T47D (cell line): ENCODE measurements around the gene DLG2.

ENCODE experiments used
- DNase-seq, 2 experiments: peaks; one replicate each; pipeline versions ENCODE4 v3.0.0 to v3.0.0-alpha.2; 2011 to 2012; ENCODE audit warnings: low read depth in 1 of 2, low spot score in 1 of 2
- JUND ChIP-seq: IDR thresholded peaks from 2 replicates; pipeline ENCODE4 v1.6.1; 2012; ENCODE audit warnings: low read depth
- in situ Hi-C: cut with HindIII; loops from 2 replicates; pipeline ENCODE4 v1.10.0; 2016; ENCODE audit warnings: low sequenced_read_pairs, low pct_unique_long_range_greater_than_20kb

The DLG2 gene

GRCh38 chr11:84543367-84544159, 1083.6 kb downstream of the DLG2 start:
- TF ChIP-seq JUND, result no peak
- in situ Hi-C loops, result no loop called here
- DNase-seq, result no peak

GRCh38 chr11:84541731-84542340, 1085.3 kb downstream of the DLG2 start:
- TF ChIP-seq JUND, result no peak
- in situ Hi-C loops, result no loop called here
- DNase-seq, result no peak

- in situ Hi-C loops, result no loop called here
- TF ChIP-seq JUND, result no peak
- no peak for DNase-seq
Observed at GRCh38 chr11:84536456-84536855, 1090.7 kb downstream of the DLG2 start.

- DNase-seq, result no peak
- in situ Hi-C loops, result no loop called here
- no peak for TF ChIP-seq JUND
Observed at GRCh38 chr11:84532364-84532763, 1094.8 kb downstream of the DLG2 start.

GRCh38 chr11:84526250-84526649, 1100.9 kb downstream of the DLG2 start:
- peak in 1 of 2 experiments; percentile 42 for DNase-seq
- in situ Hi-C loops, result no loop called here
- no peak for TF ChIP-seq JUND

GRCh38 chr11:84524422-84525051, 1102.6 kb downstream of the DLG2 start:
- peak; percentile 35 to 60 for DNase-seq
- in situ Hi-C loops, result no loop called here
- no peak for TF ChIP-seq JUND

GRCh38 chr11:84522331-84522730, 1104.8 kb downstream of the DLG2 start:
- no peak for TF ChIP-seq JUND
- no peak for DNase-seq
- in situ Hi-C loops, result no loop called here

GRCh38 chr11:84518631-84519183, 1108.4 kb downstream of the DLG2 start:
- no peak for DNase-seq
- in situ Hi-C loops, result no loop called here
- TF ChIP-seq JUND, result no peak

GRCh38 chr11:84514436-84514835, 1112.7 kb downstream of the DLG2 start:
- in situ Hi-C loops, result no loop called here
- no peak for TF ChIP-seq JUND
- no peak for DNase-seq

- TF ChIP-seq JUND, result no peak
- in situ Hi-C loops, result no loop called here
- DNase-seq, result no peak
Observed at GRCh38 chr11:84503503-84503902, 1123.6 kb downstream of the DLG2 start.

- DNase-seq, result no peak
- in situ Hi-C loops, result no loop called here
- no peak for TF ChIP-seq JUND
Observed at GRCh38 chr11:84501750-84502149, 1125.4 kb downstream of the DLG2 start.

GRCh38 chr11:84497981-84498411, 1129.1 kb downstream of the DLG2 start:
- DNase-seq, result no peak
- in situ Hi-C loops, result no loop called here
- TF ChIP-seq JUND, result no peak

- TF ChIP-seq JUND, result no peak
- no peak for DNase-seq
- in situ Hi-C loops, result no loop called here
Observed at GRCh38 chr11:84497181-84497580, 1130.0 kb downstream of the DLG2 start.
